Caco-2 (cell line): Measurements from ENCODE around the gene ZNF823. TPM values are rescaled to one million over a fixed set of nuclear protein-coding genes. Genes with fewer than 3 reads are reported as not detected.
"Not testable (repeated sequence)": the region's sequence is repeated elsewhere in the genome, so short reads cannot be mapped to it uniquely, and the experiment has no call there.

Experiments used
- BruUV-seq: library from RNA; stranded (reverse); fragments of 400-500 nt; replicated peaks from 2 replicates; lab custom pipeline; 2021; lab: Mats Ljungman, UMichigan
- CTCF ChIA-PET: fragments of 300-600 bp; sonication (Branson Sonifier 250); formaldehyde crosslinking; loops from one replicate; lab custom pipeline; 2022; ENCODE audit warnings: antibody characterized with exemption; lab: Charles Lee
- POLR2A ChIA-PET: fragments of 300-600 bp; sonication (Branson Sonifier 250); formaldehyde crosslinking; loops from one replicate; lab custom pipeline; 2022; ENCODE audit warnings: antibody characterized with exemption; lab: Charles Lee
- DNase-seq, 2 experiments: peaks; one replicate each; pipeline versions ENCODE4 v3.0.0 to v3.0.0-alpha.2; 2020 to 2022
- H3K27me3 ChIP-seq: replicated peaks from 2 replicates; pipeline ENCODE4 v1.6.0; 2011; ENCODE audit warnings: low read length; ENCODE audit not compliant: control insufficient read depth, insufficient read depth
- H3K36me3 ChIP-seq: 2 replicates; pipeline ENCODE4 v1.5.1; 2011; ENCODE audit warnings: low read length; ENCODE audit not compliant: control insufficient read depth, insufficient read depth
- H3K4me1 ChIP-seq: fragments of 250-450 bp; sonication (Bioruptor Pico); 2 replicates; pipeline ENCODE4 v1.5.1; 2020; ENCODE audit warnings: mild to moderate bottlenecking
- H3K4me3 ChIP-seq: 2 replicates; pipeline ENCODE4 v1.5.1; 2011; ENCODE audit warnings: low read depth, mild to moderate bottlenecking, control low read depth, low read length
- H3K9me3 ChIP-seq: fragments of 250-450 bp; sonication (Bioruptor Pico); 2 replicates; pipeline ENCODE4 v1.5.1; 2020; ENCODE audit warnings: mild to moderate bottlenecking, moderate library complexity
- H3K27ac Mint-ChIP-seq: one replicate; pipeline ENCODE4 v1.8.0; 2022; ENCODE audit warnings: mixed read lengths; ENCODE audit not compliant: unreplicated experiment
- H3K27me3 Mint-ChIP-seq: one replicate; pipeline ENCODE4 v1.8.0; 2022; ENCODE audit warnings: mixed read lengths; ENCODE audit not compliant: insufficient read depth, unreplicated experiment
- H3K36me3 Mint-ChIP-seq: one replicate; pipeline ENCODE4 v1.8.0; 2022; ENCODE audit warnings: mild to moderate bottlenecking, mixed read lengths; ENCODE audit not compliant: insufficient read depth, unreplicated experiment
- H3K4me1 Mint-ChIP-seq: one replicate; pipeline ENCODE4 v1.8.0; 2022; ENCODE audit warnings: low read depth, mixed read lengths; ENCODE audit not compliant: unreplicated experiment
- H3K4me3 Mint-ChIP-seq: one replicate; pipeline ENCODE4 v1.8.0; 2022; ENCODE audit warnings: mild to moderate bottlenecking, moderate library complexity, mixed read lengths; ENCODE audit not compliant: unreplicated experiment
- H3K9me3 Mint-ChIP-seq: one replicate; pipeline ENCODE4 v1.8.0; 2022; ENCODE audit warnings: mixed read lengths; ENCODE audit not compliant: unreplicated experiment
- CTCF ChIP-seq, 2 experiments: fragments of 200-600 bp in 1 of 2; IDR thresholded peaks; 1 replicate in 1 of 2; 2 replicates in 1 of 2; pipeline versions ENCODE4 v1.5.1 to v1.8.0; 2011 to 2022; ENCODE audit warnings: antibody characterized with exemption in 1 of 2, control low read depth in 1 of 2, inconsistent platforms in 1 of 2, low read depth in 1 of 2, low read length in 1 of 2, mild to moderate bottlenecking in 1 of 2, moderate library complexity in 1 of 2; ENCODE audit not compliant: insufficient read depth in 1 of 2, severe bottlenecking in 1 of 2, unreplicated experiment in 1 of 2
- intact Hi-C: fragments of 100-400 bp; cut with micrococcal nuclease; formaldehyde crosslinking; loops from one replicate; pipeline ENCODE4 v1.10.0; 2022; ENCODE audit not compliant: unreplicated experiment
- total RNA-seq: library from RNA; stranded (reverse); gene quantifications from 2 replicates; pipeline ENCODE4 v1.2.3, GENCODE V29; 2022

Gene ZNF823
- total RNA-seq, 1 experiment from 2014 or later: 12.1 TPM

GRCh38 chr19:11783767-11784166 lies 45.0 kb upstream of the ZNF823 start:
- H3K4me3 Mint-ChIP-seq: no peak overlapping the region
- POLR2A ChIA-PET: no interaction called here
- Histone ChIP-seq H3K9me3 (peaks cover 37% of the 10 kb centered on the region), H3K4me3 (no peak overlapping the region), H3K4me1 (no peaks in the 10 kb centered on the region), H3K27me3 (no peaks in the 10 kb centered on the region), H3K36me3 (peaks cover 5% of the 10 kb centered on the region)
- peaks cover 27% of the 10 kb centered on the region for H3K36me3 Mint-ChIP-seq
- no peak for DNase-seq
- H3K9me3 Mint-ChIP-seq: peaks cover 33% of the 10 kb centered on the region
- CTCF ChIA-PET: no interaction called here
- no TSS peak for BruUV-seq
- no peak overlapping the region for H3K27ac Mint-ChIP-seq
- no peak for TF ChIP-seq CTCF (IDR thresholded peaks at IDR 0.05; ENCODE audit: insufficient read depth in 1 of 2, low read depth in 1 of 2, low read length in 1 of 2, severe bottlenecking in 1 of 2, unreplicated experiment in 1 of 2)
- H3K4me1 Mint-ChIP-seq: no peaks in the 10 kb centered on the region
- intact Hi-C loops: no loop called here
- no peaks in the 10 kb centered on the region for H3K27me3 Mint-ChIP-seq

- H3K9me3 Mint-ChIP-seq: peaks cover 33% of the 10 kb centered on the region
- H3K27ac Mint-ChIP-seq: no peak overlapping the region
- intact Hi-C loops: no loop called here
- POLR2A ChIA-PET: no interaction called here
- Histone ChIP-seq H3K4me3 (no peak overlapping the region), H3K9me3 (peaks cover 35% of the 10 kb centered on the region), H3K36me3 (peaks cover 5% of the 10 kb centered on the region), H3K27me3 (no peaks in the 10 kb centered on the region), H3K4me1 (no peaks in the 10 kb centered on the region)
- CTCF ChIA-PET: no interaction called here
- H3K4me1 Mint-ChIP-seq: no peaks in the 10 kb centered on the region
- no peaks in the 10 kb centered on the region for H3K27me3 Mint-ChIP-seq
- peaks cover 32% of the 10 kb centered on the region for H3K36me3 Mint-ChIP-seq
- no peak overlapping the region for H3K4me3 Mint-ChIP-seq
- no TSS peak for BruUV-seq
- no peak for TF ChIP-seq CTCF (IDR thresholded peaks at IDR 0.05; ENCODE audit: insufficient read depth in 1 of 2, low read depth in 1 of 2, low read length in 1 of 2, severe bottlenecking in 1 of 2, unreplicated experiment in 1 of 2)
- no peak for DNase-seq
These were observed 42.7 kb upstream of the ZNF823 start for GRCh38 chr19:11781295-11782057.

- H3K36me3 Mint-ChIP-seq: peaks cover 32% of the 10 kb centered on the region
- Histone ChIP-seq H3K4me1 (no peaks in the 10 kb centered on the region), H3K27me3 (no peaks in the 10 kb centered on the region), H3K9me3 (peaks cover 35% of the 10 kb centered on the region), H3K4me3 (no peak overlapping the region), H3K36me3 (peaks cover 5% of the 10 kb centered on the region)
- intact Hi-C loops: no loop called here
- H3K27me3 Mint-ChIP-seq: no peaks in the 10 kb centered on the region
- BruUV-seq: no TSS peak
- ChIA-PET CTCF (no interaction called here), POLR2A (no interaction called here)
- no peak for TF ChIP-seq CTCF (IDR thresholded peaks at IDR 0.05; ENCODE audit: insufficient read depth in 1 of 2, low read depth in 1 of 2, low read length in 1 of 2, severe bottlenecking in 1 of 2, unreplicated experiment in 1 of 2)
- H3K27ac Mint-ChIP-seq: no peak overlapping the region
- no peak overlapping the region for H3K4me3 Mint-ChIP-seq
- H3K4me1 Mint-ChIP-seq: no peaks in the 10 kb centered on the region
- peaks cover 33% of the 10 kb centered on the region for H3K9me3 Mint-ChIP-seq
- DNase-seq: no peak
These were observed 41.8 kb upstream of the ZNF823 start for GRCh38 chr19:11780431-11781020.

GRCh38 chr19:11776669-11777068 lies 37.9 kb upstream of the ZNF823 start:
- H3K27me3 ChIP-seq, H3K4me1 Mint-ChIP-seq, BruUV-seq, H3K27ac Mint-ChIP-seq, DNase-seq, POLR2A ChIA-PET, H3K4me3 ChIP-seq, H3K36me3 ChIP-seq, H3K4me3 Mint-ChIP-seq, intact Hi-C loops, CTCF ChIA-PET, H3K4me1 ChIP-seq, H3K27me3 Mint-ChIP-seq: not testable (repeated sequence)
- Mint-ChIP-seq H3K36me3 (peaks cover 30% of the 10 kb centered on the region), H3K9me3 (peaks cover 38% of the 10 kb centered on the region)
- peaks cover 20% of the 10 kb centered on the region for H3K9me3 ChIP-seq

- H3K4me3 Mint-ChIP-seq, CTCF ChIA-PET, H3K36me3 ChIP-seq, POLR2A ChIA-PET, H3K4me1 Mint-ChIP-seq, H3K27me3 Mint-ChIP-seq, H3K27me3 ChIP-seq, intact Hi-C loops, BruUV-seq, H3K4me1 ChIP-seq, H3K4me3 ChIP-seq, H3K27ac Mint-ChIP-seq: not testable (repeated sequence)
- H3K9me3 ChIP-seq: peaks cover 10% of the 10 kb centered on the region
- H3K9me3 Mint-ChIP-seq: peaks cover 26% of the 10 kb centered on the region
- peak in 1 of 2 experiments; percentile 6 for DNase-seq
- H3K36me3 Mint-ChIP-seq: peaks cover 11% of the 10 kb centered on the region
These were observed 32.8 kb upstream of the ZNF823 start for GRCh38 chr19:11771520-11771919.
